Duodenal mucosa (tissue), 2 donors: ENCODE data around the gene SLN.

Source experiments
- H3K27ac ChIP-seq: one replicate; pipeline ENCODE4 v1.7.0; 2013; ENCODE audit warnings: low read depth, low read length
- H3K27me3 ChIP-seq, 2 donors: one replicate each; pipeline ENCODE4 v1.7.0; 2013; ENCODE audit warnings: low read length in 2 of 2, control low read depth in 1 of 2; ENCODE audit not compliant: insufficient read depth in 2 of 2, control insufficient read depth in 1 of 2
- H3K36me3 ChIP-seq, 2 donors: one replicate each; pipeline ENCODE4 v1.7.0; 2013; ENCODE audit warnings: low read length in 2 of 2, control low read depth in 1 of 2; ENCODE audit not compliant: insufficient read depth in 2 of 2, control insufficient read depth in 1 of 2
- H3K4me1 ChIP-seq, 2 donors: one replicate each; pipeline ENCODE4 v1.7.0; 2013; ENCODE audit warnings: low read length in 2 of 2, control low read depth in 1 of 2; ENCODE audit not compliant: insufficient read depth in 2 of 2, control insufficient read depth in 1 of 2
- H3K4me3 ChIP-seq, 2 donors: one replicate each; pipeline ENCODE4 v1.7.0; 2013; ENCODE audit warnings: low read length in 2 of 2, low read depth in 1 of 2
- H3K9ac ChIP-seq, 2 donors: one replicate each; pipeline ENCODE4 v1.7.0; 2013; ENCODE audit warnings: low read length in 2 of 2, low read depth in 1 of 2
- H3K9me3 ChIP-seq, 2 donors: one replicate each; pipeline ENCODE4 v1.7.0; 2013; ENCODE audit warnings: low read length in 2 of 2, control low read depth in 1 of 2; ENCODE audit not compliant: control insufficient read depth in 1 of 2

The SLN gene

GRCh38 chr11:107669893-107670601 lies 41.8 kb downstream of the SLN start:
- Histone ChIP-seq H3K36me3 (no peaks in the 10 kb centered on the region), H3K4me1 (no peaks in the 10 kb centered on the region), H3K4me3 (no peak overlapping the region), H3K27me3 (peaks cover 0 to 3% of the 10 kb centered on the region in 2 donors), H3K9ac (no peak overlapping the region), H3K27ac (no peak overlapping the region), H3K9me3 (no peaks in the 10 kb centered on the region)

- Histone ChIP-seq H3K9me3 (no peaks in the 10 kb centered on the region), H3K4me3 (no peak overlapping the region), H3K9ac (no peak overlapping the region), H3K27ac (no peak overlapping the region), H3K36me3 (no peaks in the 10 kb centered on the region), H3K4me1 (no peaks in the 10 kb centered on the region), H3K27me3 (peaks cover 0 to 3% of the 10 kb centered on the region in 2 donors)
These were observed 42.6 kb downstream of the SLN start for GRCh38 chr11:107669191-107669740.

- Histone ChIP-seq H3K27ac (no peak overlapping the region), H3K9me3 (no peaks in the 10 kb centered on the region), H3K27me3 (peaks cover 3 to 4% of the 10 kb centered on the region in 2 donors), H3K36me3 (no peaks in the 10 kb centered on the region), H3K4me3 (no peak overlapping the region), H3K4me1 (no peaks in the 10 kb centered on the region), H3K9ac (no peak overlapping the region)
These were observed 44.8 kb downstream of the SLN start for GRCh38 chr11:107666911-107667613.

DNA sequence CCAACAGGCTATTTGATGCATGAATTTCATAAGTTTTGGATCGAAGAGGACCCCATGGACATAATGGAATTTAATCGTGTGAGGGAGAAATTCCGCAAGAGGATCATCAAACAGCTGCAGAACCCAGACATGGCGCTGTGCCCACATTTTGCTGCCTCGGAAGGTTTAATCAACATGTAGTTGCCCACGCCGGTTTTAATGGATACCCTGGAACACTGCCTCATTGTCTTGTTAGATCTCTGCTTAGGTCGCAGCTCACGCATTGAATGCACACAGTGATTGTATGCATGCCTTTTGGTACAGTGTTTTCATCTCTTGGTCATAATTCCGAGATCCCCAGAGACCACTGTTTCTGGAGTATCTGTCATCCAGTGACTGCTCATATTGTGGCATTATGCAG lies 46.8 kb downstream of the SLN start:
- no peak overlapping the region for H3K27ac ChIP-seq

GRCh38 chr11:107661656-107662055 lies 50.2 kb downstream of the SLN start:
- H3K27ac ChIP-seq = no peak overlapping the region
- peaks cover 0 to 4% of the 10 kb centered on the region in 2 donors for H3K27me3 ChIP-seq
- no peak overlapping the region for H3K4me3 ChIP-seq
- no peak overlapping the region for H3K9ac ChIP-seq
- no peaks in the 10 kb centered on the region for H3K4me1 ChIP-seq
- H3K36me3 ChIP-seq = no peaks in the 10 kb centered on the region
- no peaks in the 10 kb centered on the region for H3K9me3 ChIP-seq

More for the DNA sequence above, 46.8 kb downstream of the SLN start:
- H3K36me3 ChIP-seq = no peaks in the 10 kb centered on the region
- no peak overlapping the region for H3K4me3 ChIP-seq
- H3K4me1 ChIP-seq = no peaks in the 10 kb centered on the region
- no peaks in the 10 kb centered on the region for H3K9me3 ChIP-seq
- peaks cover 0 to 4% of the 10 kb centered on the region in 2 donors for H3K27me3 ChIP-seq
- H3K9ac ChIP-seq = no peak overlapping the region

GRCh38 chr11:107660066-107660465 lies 51.8 kb downstream of the SLN start:
- no peak overlapping the region for H3K27ac ChIP-seq

GRCh38 chr11:107659310-107659709 lies 52.5 kb downstream of the SLN start:
- H3K27ac ChIP-seq = no peak overlapping the region
- no peak overlapping the region for H3K9ac ChIP-seq

More at GRCh38 chr11:107660066-107660465, 51.8 kb downstream of the SLN start:
- Histone ChIP-seq H3K4me3 (no peak overlapping the region), H3K4me1 (no peaks in the 10 kb centered on the region), H3K36me3 (no peaks in the 10 kb centered on the region), H3K9me3 (no peaks in the 10 kb centered on the region), H3K27me3 (peaks cover 0 to 4% of the 10 kb centered on the region in 2 donors), H3K9ac (no peak overlapping the region)

More at GRCh38 chr11:107659310-107659709, 52.5 kb downstream of the SLN start:
- H3K27me3 ChIP-seq = peaks cover 0 to 4% of the 10 kb centered on the region in 2 donors
- H3K4me1 ChIP-seq = no peaks in the 10 kb centered on the region
- no peaks in the 10 kb centered on the region for H3K9me3 ChIP-seq
- no peak overlapping the region for H3K4me3 ChIP-seq
- no peaks in the 10 kb centered on the region for H3K36me3 ChIP-seq
